Parathyroid adenoma (tissue), 2 donors: Measurements from ENCODE around the gene RARA.

Experiments
- H2AFZ ChIP-seq: fragments of 300-600 bp; sonication (generic); one replicate; pipeline ENCODE4 v1.7.0; 2017; ENCODE audit warnings: antibody characterized with exemption, mild to moderate bottlenecking
- H3K27ac ChIP-seq: fragments of 300-600 bp; sonication (generic); one replicate; pipeline ENCODE4 v1.7.0; 2017
- H3K27me3 ChIP-seq: fragments of 300-600 bp; sonication (generic); one replicate; pipeline ENCODE4 v1.7.0; 2017; ENCODE audit warnings: low read length; ENCODE audit not compliant: control insufficient read depth, insufficient read depth
- H3K36me3 ChIP-seq: fragments of 300-600 bp; sonication (generic); one replicate; pipeline ENCODE4 v1.7.0; 2017; ENCODE audit warnings: low read length; ENCODE audit not compliant: control insufficient read depth, insufficient read depth
- H3K4me1 ChIP-seq: fragments of 300-600 bp; sonication (generic); one replicate; pipeline ENCODE4 v1.7.0; 2017; ENCODE audit warnings: control low read depth
- H3K4me2 ChIP-seq: fragments of 300-600 bp; sonication (generic); one replicate; pipeline ENCODE4 v1.7.0; 2017; ENCODE audit warnings: low read length
- H3K4me3 ChIP-seq: fragments of 300-600 bp; sonication (generic); one replicate; pipeline ENCODE4 v1.7.0; 2017; ENCODE audit warnings: low read depth, low read length
- H3K79me2 ChIP-seq: fragments of 300-600 bp; sonication (generic); one replicate; pipeline ENCODE4 v1.7.0; 2017; ENCODE audit warnings: control low read depth
- H3K9ac ChIP-seq: fragments of 300-600 bp; sonication (generic); one replicate; pipeline ENCODE4 v1.7.0; 2017; ENCODE audit warnings: mild to moderate bottlenecking
- H3K9me3 ChIP-seq: fragments of 300-600 bp; sonication (generic); one replicate; pipeline ENCODE4 v1.7.0; 2017; ENCODE audit warnings: low read length; ENCODE audit not compliant: control insufficient read depth
- CTCF ChIP-seq: fragments of 300-600 bp; sonication (generic); IDR thresholded peaks from one replicate; pipeline ENCODE4 v1.7.0; 2017; ENCODE audit warnings: antibody characterized with exemption, mild to moderate bottlenecking
- donor health status: primary hyperparathyroidism.

The RARA gene

GRCh38 chr17:40320756-40321523 is 12.0 kb downstream of the RARA start:
- H3K9me3 ChIP-seq: no peaks in the 10 kb centered on the region
- no peak overlapping the region for H3K4me3 ChIP-seq
- no peak overlapping the region for H3K4me2 ChIP-seq
- H3K27ac ChIP-seq: peak overlapping the region; percentile 82
- peaks cover 39% of the 10 kb centered on the region for H3K4me1 ChIP-seq
- H3K36me3 ChIP-seq: no peaks in the 10 kb centered on the region
- H3K79me2 ChIP-seq: peaks cover 46% of the 10 kb centered on the region
- H3K27me3 ChIP-seq: no peaks in the 10 kb centered on the region
- H3K9ac ChIP-seq: no peak overlapping the region
- no peak overlapping the region for H2AFZ ChIP-seq
- TF ChIP-seq CTCF: no peak

GRCh38 chr17:40321524-40321929 is 12.5 kb downstream of the RARA start:
- Histone ChIP-seq H3K79me2 (peaks cover 51% of the 10 kb centered on the region), H3K27me3 (no peaks in the 10 kb centered on the region), H2AFZ (no peak overlapping the region), H3K4me2 (peak overlapping the region; percentile 90), H3K4me1 (peaks cover 39% of the 10 kb centered on the region), H3K36me3 (no peaks in the 10 kb centered on the region), H3K9ac (no peak overlapping the region), H3K27ac (peak overlapping the region; percentile 82), H3K9me3 (no peaks in the 10 kb centered on the region), H3K4me3 (peak overlapping the region; percentile 66)
- no peak for TF ChIP-seq CTCF

GRCh38 chr17:40321961-40322357 is 13.0 kb downstream of the RARA start:
- H3K4me3 ChIP-seq: peak overlapping the region; percentile 66
- H3K36me3 ChIP-seq: no peaks in the 10 kb centered on the region
- TF ChIP-seq CTCF: no peak
- H3K79me2 ChIP-seq: peaks cover 51% of the 10 kb centered on the region
- H3K27ac ChIP-seq: peak overlapping the region; percentile 82
- H3K27me3 ChIP-seq: no peaks in the 10 kb centered on the region
- H3K4me2 ChIP-seq: peak overlapping the region; percentile 90
- H3K9me3 ChIP-seq: no peaks in the 10 kb centered on the region
- H2AFZ ChIP-seq: peak overlapping the region; percentile 82
- H3K9ac ChIP-seq: peak overlapping the region; percentile 11
- H3K4me1 ChIP-seq: peaks cover 40% of the 10 kb centered on the region

- peak overlapping the region; percentile 66 for H3K4me3 ChIP-seq
- no peak for TF ChIP-seq CTCF
Observed at GRCh38 chr17:40322358-40323315, 13.7 kb downstream of the RARA start.

More at GRCh38 chr17:40322358-40323315, 13.7 kb downstream of the RARA start:
- Histone ChIP-seq H3K4me1 (peaks cover 43% of the 10 kb centered on the region), H3K9me3 (no peaks in the 10 kb centered on the region), H3K9ac (peak overlapping the region; percentile 11), H3K27me3 (no peaks in the 10 kb centered on the region), H3K4me2 (peak overlapping the region; percentile 90), H3K79me2 (peaks cover 51% of the 10 kb centered on the region), H2AFZ (peak overlapping the region; percentile 82), H3K36me3 (no peaks in the 10 kb centered on the region), H3K27ac (peak overlapping the region; percentile 82)
